Neutrophil (primary cell): ENCODE data around the gene RNASET2.

Experiments used
- H3K27ac ChIP-seq: fragments of 200-600 bp; sonication (generic); 2 replicates; pipeline ENCODE4 v1.5.1; 2016; ENCODE audit warnings: mild to moderate bottlenecking, moderate library complexity
- H3K27me3 ChIP-seq: fragments of 200-600 bp; sonication (generic); 2 replicates; pipeline ENCODE4 v1.6.0; 2016; ENCODE audit warnings: mild to moderate bottlenecking
- H3K36me3 ChIP-seq: fragments of 200-600 bp; sonication (generic); 2 replicates; pipeline ENCODE4 v1.5.1; 2017
- H3K4me1 ChIP-seq, 2 experiments: fragments of 200-600 bp in 1 of 2; sonication (generic) in 1 of 2; 1 replicate in 1 of 2; 2 replicates in 1 of 2; pipeline versions ENCODE4 v1.5.1 to v1.6.1; 2013 to 2016; ENCODE audit warnings: low read depth in 1 of 2, low read length in 1 of 2, mild to moderate bottlenecking in 1 of 2, moderate library complexity in 1 of 2; ENCODE audit not compliant: control insufficient read depth in 1 of 2, insufficient read depth in 1 of 2
- H3K4me3 ChIP-seq, 2 experiments: fragments of 200-600 bp in 1 of 2; sonication (generic) in 1 of 2; 1 replicate in 1 of 2; 2 replicates in 1 of 2; pipeline ENCODE4 v1.5.1; 2013 to 2016; ENCODE audit warnings: low read depth in 1 of 2, low read length in 1 of 2, mild to moderate bottlenecking in 1 of 2, moderate library complexity in 1 of 2
- H3K9me3 ChIP-seq: fragments of 200-600 bp; sonication (generic); 2 replicates; pipeline ENCODE4 v1.5.1; 2016
- CTCF ChIP-seq: fragments of 200-600 bp; sonication (generic); IDR thresholded peaks from 2 replicates; pipeline ENCODE4 v1.5.1; 2016; ENCODE audit warnings: antibody characterized with exemption

Gene RNASET2

GRCh38 chr6:166969390-166970002 lies 13.1 kb upstream of the RNASET2 start:
- no peaks in the 10 kb centered on the region for H3K27me3 ChIP-seq
- no peak for TF ChIP-seq CTCF

GRCh38 chr6:166966268-166966667 lies 9.9 kb upstream of the RNASET2 start:
- no peaks in the 10 kb centered on the region for H3K9me3 ChIP-seq
- no peak for TF ChIP-seq CTCF
- no peaks in the 10 kb centered on the region for H3K27me3 ChIP-seq

More at GRCh38 chr6:166969390-166970002, 13.1 kb upstream of the RNASET2 start:
- H3K4me3 ChIP-seq: peak overlapping the region; percentile 48 to 55
- no peaks in the 10 kb centered on the region for H3K9me3 ChIP-seq
- no peaks in the 10 kb centered on the region for H3K36me3 ChIP-seq
- H3K27ac ChIP-seq: peak overlapping the region; percentile 87
- H3K4me1 ChIP-seq: peaks cover 29 to 34% of the 10 kb centered on the region in 2 experiments

DNA sequence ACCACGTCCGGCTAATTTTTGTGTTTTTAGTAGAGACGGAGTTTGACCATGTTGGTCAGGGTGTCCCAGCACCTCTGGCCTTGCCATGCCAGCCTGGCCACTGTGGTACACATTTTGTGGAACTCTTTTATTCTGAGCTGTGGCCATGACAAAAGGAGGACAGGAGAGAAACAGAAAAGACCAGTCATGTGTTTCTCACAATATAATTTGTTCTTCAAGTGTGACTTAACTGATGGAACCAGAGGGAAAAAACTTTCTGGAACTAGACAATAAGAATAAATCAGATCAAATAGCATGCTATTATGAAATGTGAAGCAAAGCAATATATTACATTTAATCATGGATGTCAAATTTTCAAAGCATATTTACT lies 4.2 kb upstream of the RNASET2 start:
- TF ChIP-seq CTCF: no peak
- Histone ChIP-seq H3K27me3 (no peaks in the 10 kb centered on the region), H3K4me3 (peak overlapping the region in 1 of 2 experiments; percentile 100), H3K9me3 (no peaks in the 10 kb centered on the region), H3K36me3 (no peaks in the 10 kb centered on the region), H3K4me1 (peaks cover 44 to 46% of the 10 kb centered on the region in 2 experiments), H3K27ac (peak overlapping the region; percentile 99)

More at GRCh38 chr6:166966268-166966667, 9.9 kb upstream of the RNASET2 start:
- H3K4me1 ChIP-seq: peaks cover 27 to 28% of the 10 kb centered on the region in 2 experiments
- H3K4me3 ChIP-seq: no peak overlapping the region
- no peak overlapping the region for H3K27ac ChIP-seq
- no peaks in the 10 kb centered on the region for H3K36me3 ChIP-seq

DNA sequence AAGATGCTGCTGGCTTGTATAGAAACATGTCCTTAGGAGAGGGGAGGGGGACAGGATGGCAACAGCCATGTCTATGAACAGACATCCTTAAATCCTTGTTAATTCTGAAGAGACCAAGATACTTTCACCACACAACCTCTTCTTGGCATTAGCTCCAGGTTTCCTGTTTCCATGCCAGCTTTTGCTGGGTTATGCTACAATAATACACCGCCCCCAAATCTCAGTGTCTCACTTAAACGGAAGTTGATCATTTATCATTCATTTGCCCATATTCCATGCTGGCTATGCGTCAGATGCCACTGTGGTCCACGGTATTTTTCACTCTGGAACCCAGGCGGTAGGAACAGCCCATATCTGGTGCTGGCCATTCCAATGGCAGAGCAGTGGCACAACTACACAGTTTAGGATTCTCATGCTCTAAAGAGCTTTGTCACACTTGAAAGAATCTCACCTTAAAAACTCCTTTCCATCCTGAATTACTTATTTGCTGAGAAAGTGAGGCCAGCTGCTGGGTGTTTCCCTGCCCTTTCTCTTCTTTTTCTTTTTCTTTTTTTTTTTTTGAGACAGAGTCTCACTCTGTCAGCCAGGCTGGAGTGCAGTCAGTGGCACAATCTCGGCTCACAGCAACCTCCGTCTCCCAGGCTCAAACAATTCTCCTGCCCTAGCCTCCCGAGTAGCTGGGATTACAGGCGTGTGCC lies 3.7 kb upstream of the RNASET2 start:
- peak overlapping the region; percentile 99 for H3K27ac ChIP-seq
- peaks cover 44 to 46% of the 10 kb centered on the region in 2 experiments for H3K4me1 ChIP-seq

More for the DNA sequence above, 3.7 kb upstream of the RNASET2 start:
- no peaks in the 10 kb centered on the region for H3K27me3 ChIP-seq
- no peaks in the 10 kb centered on the region for H3K36me3 ChIP-seq
- no peak for TF ChIP-seq CTCF
- H3K9me3 ChIP-seq: no peaks in the 10 kb centered on the region
- peak overlapping the region; percentile 55 to 100 for H3K4me3 ChIP-seq
